VCaP (cell line): ENCODE data around the gene ATXN1.

Source experiments
- H3K27ac ChIP-seq: fragments of 450-650 bp; 2 replicates; pipeline ENCODE4 v1.5.1; 2017
- CTCF ChIP-seq: fragments of 450-650 bp; conservative IDR thresholded peaks from 2 replicates; pipeline ENCODE4 v1.5.1; 2017; ENCODE audit warnings: mild to moderate bottlenecking, moderate library complexity

ATXN1 gene

GRCh38 chr6:16474772-16475493 is 286.3 kb downstream of the ATXN1 start:
- no peak for TF ChIP-seq CTCF
- no peak overlapping the region for H3K27ac ChIP-seq

- H3K27ac ChIP-seq = no peak overlapping the region
- TF ChIP-seq CTCF = no peak
Measured at GRCh38 chr6:16473908-16474771, 287.1 kb downstream of the ATXN1 start.

GRCh38 chr6:16473184-16473907 is 287.9 kb downstream of the ATXN1 start:
- H3K27ac ChIP-seq = no peak overlapping the region

DNA sequence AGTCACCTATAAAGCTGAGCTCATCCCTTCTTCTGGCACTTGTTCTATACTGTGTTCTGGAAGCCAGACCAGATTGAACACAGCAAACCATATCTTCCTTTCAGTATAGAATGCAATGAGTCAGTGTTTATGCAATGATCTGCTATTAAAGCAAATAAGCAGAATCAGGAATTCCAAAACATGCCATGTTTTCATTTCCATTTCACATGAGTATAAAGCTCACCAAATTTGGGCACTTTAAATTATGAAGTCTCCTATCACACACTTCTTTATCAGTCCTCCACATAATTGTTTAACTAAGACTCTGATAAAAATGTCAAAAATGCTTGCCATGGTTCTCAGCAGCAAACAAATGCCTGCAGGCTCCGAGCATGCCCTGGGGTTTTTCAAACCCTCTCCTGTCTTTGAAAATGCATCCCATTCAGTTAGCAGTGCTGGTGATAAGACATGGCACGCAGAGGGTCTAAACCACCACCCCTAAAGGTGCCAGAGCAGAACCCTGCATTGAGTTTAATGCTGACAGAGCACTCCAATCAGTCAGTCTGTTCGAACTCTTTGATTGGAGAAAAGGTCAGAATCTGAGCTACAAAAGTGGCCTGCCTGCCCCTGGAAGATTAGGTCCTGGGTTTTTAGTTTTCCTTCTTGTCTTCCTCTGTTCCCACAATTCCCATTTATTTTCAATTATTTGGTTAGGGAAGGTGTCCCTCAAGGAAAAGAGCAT is 288.8 kb downstream of the ATXN1 start:
- TF ChIP-seq CTCF = no peak
- H3K27ac ChIP-seq = no peak overlapping the region

More at GRCh38 chr6:16473184-16473907, 287.9 kb downstream of the ATXN1 start:
- TF ChIP-seq CTCF = no peak

- H3K27ac ChIP-seq = no peak overlapping the region
- TF ChIP-seq CTCF = no peak
Measured at GRCh38 chr6:16471910-16472297, 289.4 kb downstream of the ATXN1 start.

- TF ChIP-seq CTCF = no peak
- no peak overlapping the region for H3K27ac ChIP-seq
Measured at GRCh38 chr6:16471222-16471909, 289.9 kb downstream of the ATXN1 start.
